Right cardiac atrium (tissue), 5 donors: ENCODE data around the gene POMZP3. TPM values are rescaled to one million over a fixed set of nuclear protein-coding genes. Genes with fewer than 3 reads are reported as not detected.
A peak's percentile ranks its signal among the peaks of the same experiment; 100 is the strongest.
"Not testable (repeated sequence)": the region's sequence is repeated elsewhere in the genome, so short reads cannot be mapped to it uniquely, and the experiment has no call there.

Source experiments
- ATAC-seq, 2 donors: fragments of 200-7000 bp; cut with Tn5 transposase; one replicate each; pipeline versions ENCODE4 v1.8.0 to v1.9.1; 2020; ENCODE audit warnings: moderate library complexity in 2 of 2, mild to moderate bottlenecking in 1 of 2
- DNase-seq, 3 donors: peaks; one replicate each; pipeline ENCODE4 v3.0.0-alpha.2; 2020
- H3K27ac ChIP-seq: one replicate; pipeline ENCODE4 v1.5.1; 2013; ENCODE audit warnings: mild to moderate bottlenecking, low read length, control low read depth, moderate library complexity
- H3K27me3 ChIP-seq: one replicate; pipeline ENCODE4 v1.6.1; 2013; ENCODE audit not compliant: control insufficient read depth, insufficient read depth
- H3K4me1 ChIP-seq: one replicate; pipeline ENCODE4 v1.6.1; 2013; ENCODE audit warnings: low read length; ENCODE audit not compliant: control insufficient read depth, insufficient read depth
- H3K4me3 ChIP-seq: one replicate; pipeline ENCODE4 v1.5.1; 2013; ENCODE audit warnings: low read length, control low read depth
- H3K9me3 ChIP-seq: one replicate; pipeline ENCODE4 v1.6.1; 2013; ENCODE audit warnings: low read length; ENCODE audit not compliant: control insufficient read depth
- WGBS: extraction: QIAGEN DNeasy Blood & Tissue Kit; methylation state at CpG from one replicate; pipeline ENCODE4 v1.1.7; 2013; 5-methylcytosine and 5-hydroxymethylcytosine counted together
- intact Hi-C, 4 donors: fragments of 100-400 bp; cut with DNase I; formaldehyde crosslinking; loops; one replicate each; pipeline versions ENCODE4 v1.11.0 to v1.14.0; 2022 to 2023
- polyA plus RNA-seq: library from polyadenylated mRNA; stranded (reverse); fragments of 200-250 nt; gene quantifications from one replicate; pipeline ENCODE4 v1.2.3, GENCODE V29; 2013
- total RNA-seq, 4 donors: library from RNA; stranded (reverse); fragmentation: NEBNext Ultra II Directional; extraction: Animal tissue kit (Norgen Biotek cat#: 25700); gene quantifications; one replicate each; pipeline ENCODE4 v1.2.1, GENCODE V29; 2021
- donor health status: healthy with polysubstance abuse.
- donor health status: DM: no; HTN: yes; CAD: no.
- donor health status: DM: no; HTN: no; CAD: no.
- donor health status: DM: no; HTN: yes; CAD: no; lungs with severe emphysema.
- donor health status: DM: yes; HTN: yes; CAD: no.

POMZP3 gene
- total and polyA plus RNA-seq, 5 donors: 7.0 to 14.8 (median 7.4) TPM

- H3K27me3 ChIP-seq, H3K27ac ChIP-seq, intact Hi-C loops, H3K4me3 ChIP-seq, DNase-seq, H3K9me3 ChIP-seq, H3K4me1 ChIP-seq: not testable (repeated sequence)
- no CpG with 5 or more reads among the region's 1 CpG for WGBS
- peak in 1 of 2 donors; percentile 57 for ATAC-seq
Observed at GRCh38 chr7:76588586-76588985, 38.5 kb downstream of the POMZP3 start.

GRCh38 chr7:76586585-76587315 lies 40.3 kb downstream of the POMZP3 start:
- H3K4me3 ChIP-seq, ATAC-seq, intact Hi-C loops, H3K4me1 ChIP-seq, H3K27me3 ChIP-seq, H3K9me3 ChIP-seq, H3K27ac ChIP-seq, DNase-seq: not testable (repeated sequence)
- WGBS: 93% methylated on average over 2 of the region's 2 CpGs

GRCh38 chr7:76583636-76584281 lies 43.3 kb downstream of the POMZP3 start:
- intact Hi-C loops, H3K4me3 ChIP-seq, H3K27me3 ChIP-seq, DNase-seq, H3K4me1 ChIP-seq, H3K9me3 ChIP-seq: not testable (repeated sequence)
- H3K27ac ChIP-seq: peak overlapping the region; percentile 75
- 14% methylated on average over 5 of the region's 5 CpGs for WGBS
- peak; percentile 82 to 89 for ATAC-seq

GRCh38 chr7:76582848-76583631 lies 44.0 kb downstream of the POMZP3 start:
- H3K9me3 ChIP-seq, H3K27me3 ChIP-seq, H3K4me3 ChIP-seq, H3K4me1 ChIP-seq, intact Hi-C loops: not testable (repeated sequence)
- DNase-seq: peak; percentile 81 to 88 (median 84)
- 50% methylated on average over 1 of the region's 2 CpGs for WGBS
- H3K27ac ChIP-seq: peak overlapping the region; percentile 75
- ATAC-seq: peak; percentile 100

DNA sequence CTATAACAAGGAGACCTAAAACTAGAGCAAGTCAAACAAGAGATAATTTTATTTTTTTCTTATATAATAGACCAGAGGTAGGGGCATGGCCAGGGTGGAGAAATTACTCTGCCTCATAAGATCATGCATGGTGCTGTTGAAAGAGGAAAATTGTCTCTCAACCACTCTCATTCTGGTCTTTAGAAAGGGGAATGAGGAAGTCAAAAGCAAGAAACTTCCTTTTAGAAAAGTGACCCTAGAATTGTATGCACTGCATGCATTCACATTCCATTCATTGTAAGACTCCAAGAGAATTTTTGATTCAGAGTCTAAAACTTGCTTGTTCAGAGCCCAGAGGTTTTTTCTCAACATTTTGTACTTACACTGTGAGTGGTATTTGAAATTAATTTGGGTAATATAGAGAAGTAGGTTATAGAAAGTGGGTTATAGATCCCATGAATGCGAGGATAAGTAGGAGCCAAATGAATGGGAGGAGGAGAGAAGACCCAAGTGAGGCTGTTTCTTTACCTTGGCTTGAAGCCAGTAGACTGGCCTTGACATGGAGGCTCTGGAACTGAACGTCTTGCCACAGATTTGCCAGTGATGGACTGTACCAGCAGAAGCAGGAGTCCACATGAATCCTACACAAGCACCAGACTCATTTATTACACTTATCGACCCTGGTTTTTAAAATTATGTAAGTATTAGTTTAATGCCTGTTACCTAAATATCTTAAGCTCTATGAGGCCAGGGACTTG lies 51.0 kb downstream of the POMZP3 start:
- H3K4me1 ChIP-seq, H3K4me3 ChIP-seq, H3K9me3 ChIP-seq, H3K27me3 ChIP-seq, H3K27ac ChIP-seq, intact Hi-C loops: not testable (repeated sequence)
- ATAC-seq (peak in 1 of 2 donors; percentile 23), DNase-seq (peak in 1 of 3 donors; percentile 46)
- 46% methylated on average over 3 of the region's 3 CpGs for WGBS

GRCh38 chr7:76575431-76575830 lies 51.6 kb downstream of the POMZP3 start:
- H3K4me1 ChIP-seq, H3K9me3 ChIP-seq, ATAC-seq, H3K27me3 ChIP-seq, H3K27ac ChIP-seq, intact Hi-C loops, DNase-seq, H3K4me3 ChIP-seq: not testable (repeated sequence)
- WGBS: 97% methylated on average over 1 of the region's 2 CpGs

GRCh38 chr7:76572296-76572695 lies 54.8 kb downstream of the POMZP3 start:
- 68% methylated on average over 3 of the region's 3 CpGs for WGBS
- H3K4me1 ChIP-seq, DNase-seq, H3K27ac ChIP-seq, H3K27me3 ChIP-seq, H3K9me3 ChIP-seq, H3K4me3 ChIP-seq, intact Hi-C loops: not testable (repeated sequence)
- ATAC-seq: peak in 1 of 2 donors; percentile 31

GRCh38 chr7:76570324-76570775 lies 56.7 kb downstream of the POMZP3 start:
- H3K4me3 ChIP-seq, H3K9me3 ChIP-seq, H3K27ac ChIP-seq, H3K4me1 ChIP-seq, intact Hi-C loops, ATAC-seq, H3K27me3 ChIP-seq, DNase-seq: not testable (repeated sequence)
- WGBS: 82% methylated on average over 4 of the region's 4 CpGs

- ATAC-seq, H3K4me1 ChIP-seq, H3K9me3 ChIP-seq, H3K27ac ChIP-seq, H3K4me3 ChIP-seq, DNase-seq, H3K27me3 ChIP-seq, intact Hi-C loops: not testable (repeated sequence)
Observed at GRCh38 chr7:76568742-76569141, 58.3 kb downstream of the POMZP3 start.

GRCh38 chr7:76567753-76568152 lies 59.3 kb downstream of the POMZP3 start:
- H3K4me1 ChIP-seq, intact Hi-C loops, DNase-seq, H3K9me3 ChIP-seq, H3K4me3 ChIP-seq, H3K27ac ChIP-seq, H3K27me3 ChIP-seq, ATAC-seq: not testable (repeated sequence)
